Measurements from ENCODE around the gene KAT14.
"Not testable (repeated sequence)": the region's sequence is repeated elsewhere in the genome, so short reads cannot be mapped to it uniquely, and the experiment has no call there.

The KAT14 gene

DNA sequence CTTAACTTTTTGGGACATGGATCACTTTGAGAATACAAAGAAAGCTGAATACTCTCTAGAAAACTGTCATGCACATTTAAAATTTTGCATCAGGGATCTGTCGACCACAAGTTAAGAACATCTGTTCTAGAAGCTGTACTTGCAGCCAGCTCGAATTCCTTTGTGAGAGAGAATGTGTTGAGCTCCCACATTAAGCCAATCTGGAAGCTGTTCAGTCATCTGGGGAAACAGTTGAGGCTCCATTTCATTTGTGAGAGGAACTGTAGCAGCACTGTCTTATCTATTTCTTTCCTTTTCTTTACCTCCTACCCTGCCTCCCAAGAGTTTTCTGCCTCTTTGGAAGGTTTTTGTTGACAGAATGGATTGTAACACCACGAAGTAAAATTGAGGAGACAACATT lies 50.8 kb downstream of the KAT14 start:
- Histone ChIP-seq H3K4me1 (ENCODE audit: insufficient read depth, low read length) (no peaks in the 10 kb centered on the region), H3K27ac (ENCODE audit: low read depth, low read length) (no peak overlapping the region), H3K9me3 (ENCODE audit: insufficient read depth, low read depth, low read length) (no peaks in the 10 kb centered on the region), H3K9ac (ENCODE audit: low read depth, low read length) (no peak overlapping the region), H3K27me3 (ENCODE audit: insufficient read depth, low read length) (no peaks in the 10 kb centered on the region), H3K36me3 (ENCODE audit: insufficient read depth, low read length) (peaks cover 55% of the 10 kb centered on the region), H3K4me3 (ENCODE audit: low read length) (no peak overlapping the region)
- 85% methylated on average over 3 of the region's 3 CpGs for WGBS

DNA sequence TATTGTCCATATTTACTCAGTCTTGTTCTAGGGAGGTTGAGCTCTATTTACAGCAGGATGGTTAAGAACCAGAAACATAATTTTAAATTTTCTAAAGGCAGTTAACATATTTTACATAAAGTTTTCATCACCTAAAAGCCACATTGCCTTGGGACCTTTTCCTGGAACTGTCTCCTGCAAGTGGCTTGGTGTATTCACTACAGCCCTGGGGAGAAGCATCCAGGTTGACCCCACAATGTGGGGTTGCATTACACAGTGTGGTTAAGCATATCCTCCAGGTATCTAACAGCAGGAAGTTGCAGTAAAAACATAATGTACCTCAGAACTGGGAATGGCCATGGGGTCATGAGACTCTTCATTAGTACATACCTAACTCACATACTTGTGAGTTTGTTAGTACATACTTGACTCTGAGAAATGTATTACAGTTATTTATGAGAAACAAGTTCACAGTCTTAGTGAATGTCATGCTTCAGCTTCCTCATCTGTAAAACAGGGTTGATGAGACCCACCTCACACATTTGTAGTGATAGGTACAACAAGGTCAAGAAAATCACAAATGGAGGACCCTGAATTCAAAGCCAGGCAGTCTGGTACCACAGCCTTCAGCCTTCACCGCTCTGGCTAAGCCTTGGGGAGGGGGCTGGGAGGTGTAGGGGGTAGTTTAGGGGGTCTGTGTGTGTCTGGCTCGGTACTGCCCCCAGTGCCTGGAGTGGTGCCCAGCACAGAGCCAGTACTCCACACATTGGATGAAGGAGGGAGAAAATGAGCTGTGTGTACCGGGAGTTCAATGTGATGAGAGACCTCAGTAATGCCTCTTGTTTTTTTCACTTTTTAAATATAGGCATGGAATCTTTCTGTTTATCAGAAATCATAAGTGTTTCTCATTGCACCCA lies 52.9 kb downstream of the KAT14 start:
- Histone ChIP-seq H3K4me1 (ENCODE audit: insufficient read depth, low read length) (no peaks in the 10 kb centered on the region), H3K9me3 (ENCODE audit: insufficient read depth, low read depth, low read length) (no peaks in the 10 kb centered on the region), H3K36me3 (ENCODE audit: insufficient read depth, low read length) (peaks cover 34% of the 10 kb centered on the region), H3K9ac (ENCODE audit: low read depth, low read length) (no peak overlapping the region), H3K4me3 (ENCODE audit: low read length) (no peak overlapping the region), H3K27me3 (ENCODE audit: insufficient read depth, low read length) (no peaks in the 10 kb centered on the region), H3K27ac (ENCODE audit: low read depth, low read length) (no peak overlapping the region)
- 76% methylated on average over 3 of the region's 3 CpGs for WGBS

DNA sequence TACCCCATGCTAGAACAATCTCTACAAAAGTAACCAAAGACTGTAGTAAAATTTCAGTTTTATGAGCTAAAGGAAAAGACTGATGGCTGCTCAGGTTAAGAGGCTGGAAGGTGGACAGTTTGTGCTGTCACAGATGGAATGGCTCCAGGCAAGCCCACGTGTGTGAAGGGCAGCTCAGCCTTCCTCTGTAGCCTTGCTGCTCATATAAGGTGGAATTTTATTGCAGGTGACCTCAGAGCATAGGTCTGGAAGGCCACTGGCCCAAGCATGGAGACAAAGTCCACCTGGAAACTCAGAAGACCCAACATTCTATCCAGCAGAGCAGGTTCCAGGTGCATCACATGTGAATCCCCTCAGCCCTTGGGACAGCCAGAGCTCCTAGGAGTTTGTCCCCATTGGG lies 53.6 kb downstream of the KAT14 start:
- Histone ChIP-seq H3K9me3 (ENCODE audit: insufficient read depth, low read depth, low read length) (no peaks in the 10 kb centered on the region), H3K36me3 (ENCODE audit: insufficient read depth, low read length) (peaks cover 27% of the 10 kb centered on the region)

GRCh38 chr20:18194461-18194860 lies 56.8 kb downstream of the KAT14 start:
- not testable (repeated sequence) for H3K36me3 ChIP-seq (ENCODE audit: insufficient read depth, low read length); H3K9ac ChIP-seq (ENCODE audit: low read depth, low read length); H3K27ac ChIP-seq (ENCODE audit: low read depth, low read length); H3K4me3 ChIP-seq (ENCODE audit: low read length); H3K9me3 ChIP-seq (ENCODE audit: insufficient read depth, low read depth, low read length); H3K27me3 ChIP-seq (ENCODE audit: insufficient read depth, low read length); H3K4me1 ChIP-seq (ENCODE audit: insufficient read depth, low read length)
- 93% methylated on average over 35 of the region's 35 CpGs for WGBS

More for the DNA sequence above, 53.6 kb downstream of the KAT14 start:
- no peaks in the 10 kb centered on the region for H3K4me1 ChIP-seq (ENCODE audit: insufficient read depth, low read length)
- 90% methylated on average over 1 of the region's 1 CpG for WGBS
- H3K9ac ChIP-seq (ENCODE audit: low read depth, low read length): no peak overlapping the region
- no peak overlapping the region for H3K4me3 ChIP-seq (ENCODE audit: low read length)
- no peaks in the 10 kb centered on the region for H3K27me3 ChIP-seq (ENCODE audit: insufficient read depth, low read length)
- H3K27ac ChIP-seq (ENCODE audit: low read depth, low read length): no peak overlapping the region

GRCh38 chr20:18195931-18196330 lies 58.3 kb downstream of the KAT14 start:
- no peak overlapping the region for H3K9ac ChIP-seq (ENCODE audit: low read depth, low read length)
- no peaks in the 10 kb centered on the region for H3K9me3 ChIP-seq (ENCODE audit: insufficient read depth, low read depth, low read length)
- H3K4me3 ChIP-seq (ENCODE audit: low read length): no peak overlapping the region
- no peak overlapping the region for H3K27ac ChIP-seq (ENCODE audit: low read depth, low read length)
- no peaks in the 10 kb centered on the region for H3K27me3 ChIP-seq (ENCODE audit: insufficient read depth, low read length)
- no peaks in the 10 kb centered on the region for H3K36me3 ChIP-seq (ENCODE audit: insufficient read depth, low read length)
- no peaks in the 10 kb centered on the region for H3K4me1 ChIP-seq (ENCODE audit: insufficient read depth, low read length)
- WGBS: 92% methylated on average over 3 of the region's 3 CpGs

- Histone ChIP-seq H3K27ac (ENCODE audit: low read depth, low read length) (no peak overlapping the region), H3K9ac (ENCODE audit: low read depth, low read length) (no peak overlapping the region), H3K36me3 (ENCODE audit: insufficient read depth, low read length) (no peaks in the 10 kb centered on the region), H3K4me1 (ENCODE audit: insufficient read depth, low read length) (no peaks in the 10 kb centered on the region), H3K9me3 (ENCODE audit: insufficient read depth, low read depth, low read length) (peaks cover 3% of the 10 kb centered on the region; the same call in 1 of the 2 replicates), H3K4me3 (ENCODE audit: low read length) (no peak overlapping the region), H3K27me3 (ENCODE audit: insufficient read depth, low read length) (no peaks in the 10 kb centered on the region)
- 92% methylated on average over 12 of the region's 12 CpGs for WGBS
These were observed 59.9 kb downstream of the KAT14 start for GRCh38 chr20:18197382-18198070.

DNA sequence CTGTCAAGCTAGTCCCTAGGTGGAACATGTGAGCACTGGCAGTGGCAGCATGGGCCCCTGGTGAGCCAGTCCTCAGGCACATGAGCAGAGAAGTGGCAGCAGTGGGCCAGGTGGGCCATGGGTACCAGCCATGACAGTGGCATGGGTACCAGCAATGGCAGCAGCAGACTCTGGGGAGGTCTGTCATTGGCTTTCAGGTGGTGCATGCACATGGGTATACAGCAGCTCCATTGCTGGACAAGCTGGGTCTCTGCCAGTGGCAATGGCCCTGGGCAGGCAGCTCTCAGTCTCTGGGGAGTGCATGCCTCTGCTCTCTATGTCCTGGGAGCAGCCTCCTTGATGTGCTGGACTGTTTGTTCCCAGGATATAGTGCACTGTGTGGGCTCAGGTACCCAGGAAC lies 65.3 kb downstream of the KAT14 start:
- no peaks in the 10 kb centered on the region for H3K4me1 ChIP-seq (ENCODE audit: insufficient read depth, low read length)
- no peaks in the 10 kb centered on the region for H3K27me3 ChIP-seq (ENCODE audit: insufficient read depth, low read length)
- peaks cover 3% of the 10 kb centered on the region; the same call in 1 of the 2 replicates for H3K9me3 ChIP-seq (ENCODE audit: insufficient read depth, low read depth, low read length)
- no peak overlapping the region for H3K9ac ChIP-seq (ENCODE audit: low read depth, low read length)
- no peak overlapping the region for H3K27ac ChIP-seq (ENCODE audit: low read depth, low read length)
- H3K4me3 ChIP-seq (ENCODE audit: low read length): no peak overlapping the region
- no peaks in the 10 kb centered on the region for H3K36me3 ChIP-seq (ENCODE audit: insufficient read depth, low read length)

DNA sequence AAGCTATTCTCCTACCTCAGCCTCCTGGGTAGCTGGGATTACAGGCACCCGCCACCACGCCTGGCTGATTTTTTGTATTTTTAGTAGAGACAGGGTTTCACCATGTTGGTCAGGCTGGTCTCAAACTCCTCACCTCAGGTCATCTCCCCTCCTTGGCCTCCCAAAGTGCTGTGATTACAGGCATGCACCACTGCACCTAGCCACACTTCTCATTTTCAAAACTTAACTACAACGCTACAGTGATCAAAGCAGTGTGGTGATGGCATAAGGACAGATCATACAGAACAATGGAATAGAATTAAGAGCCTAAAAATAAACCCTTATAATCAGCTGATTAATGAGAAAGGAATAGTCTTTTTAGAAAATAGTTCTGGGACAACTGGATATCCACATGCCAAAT lies 66.0 kb downstream of the KAT14 start:
- H3K36me3 ChIP-seq (ENCODE audit: insufficient read depth, low read length); H3K9ac ChIP-seq (ENCODE audit: low read depth, low read length); H3K27ac ChIP-seq (ENCODE audit: low read depth, low read length); H3K4me1 ChIP-seq (ENCODE audit: insufficient read depth, low read length); H3K9me3 ChIP-seq (ENCODE audit: insufficient read depth, low read depth, low read length); H3K27me3 ChIP-seq (ENCODE audit: insufficient read depth, low read length); H3K4me3 ChIP-seq (ENCODE audit: low read length): not testable (repeated sequence)
- WGBS: 90% methylated on average over 2 of the region's 3 CpGs

- H3K4me3 ChIP-seq (ENCODE audit: low read length): no peak overlapping the region
- no peaks in the 10 kb centered on the region for H3K36me3 ChIP-seq (ENCODE audit: insufficient read depth, low read length)
- H3K9ac ChIP-seq (ENCODE audit: low read depth, low read length): no peak overlapping the region
- no peaks in the 10 kb centered on the region for H3K4me1 ChIP-seq (ENCODE audit: insufficient read depth, low read length)
- no peaks in the 10 kb centered on the region for H3K9me3 ChIP-seq (ENCODE audit: insufficient read depth, low read depth, low read length)
- H3K27me3 ChIP-seq (ENCODE audit: insufficient read depth, low read length): no peaks in the 10 kb centered on the region
- 95% methylated on average over 2 of the region's 2 CpGs for WGBS
- no peak overlapping the region for H3K27ac ChIP-seq (ENCODE audit: low read depth, low read length)
These were observed 75.3 kb downstream of the KAT14 start for GRCh38 chr20:18213002-18213401.

GRCh38 chr20:18215566-18215965 lies 77.9 kb downstream of the KAT14 start:
- H3K4me3 ChIP-seq (ENCODE audit: low read length): no peak overlapping the region
- H3K4me1 ChIP-seq (ENCODE audit: insufficient read depth, low read length): no peaks in the 10 kb centered on the region
- H3K27me3 ChIP-seq (ENCODE audit: insufficient read depth, low read length): no peaks in the 10 kb centered on the region

DNA sequence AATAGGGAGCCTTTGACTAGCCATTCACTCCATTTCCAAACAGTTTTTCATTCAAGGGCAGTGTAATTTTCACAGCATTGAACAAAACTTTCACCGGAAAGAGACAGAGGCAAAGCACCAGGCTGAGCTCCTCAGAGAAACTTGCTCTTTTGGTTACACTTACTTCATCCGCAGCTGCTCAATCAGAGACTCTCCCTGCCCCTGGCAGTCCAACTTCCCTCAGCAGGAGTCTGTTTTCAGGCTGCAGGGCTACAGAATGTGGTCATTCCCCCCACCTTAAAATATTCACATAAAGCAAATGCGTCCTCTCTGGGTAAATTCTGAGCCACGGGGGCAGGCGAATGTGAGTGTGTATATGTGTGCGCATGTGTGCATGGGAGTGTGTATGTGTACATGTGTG lies 80.6 kb downstream of the KAT14 start:
- H3K4me1 ChIP-seq (ENCODE audit: insufficient read depth, low read length): no peaks in the 10 kb centered on the region
- H3K9me3 ChIP-seq (ENCODE audit: insufficient read depth, low read depth, low read length): no peaks in the 10 kb centered on the region
- H3K36me3 ChIP-seq (ENCODE audit: insufficient read depth, low read length): no peaks in the 10 kb centered on the region
- H3K4me3 ChIP-seq (ENCODE audit: low read length): no peak overlapping the region
- H3K27me3 ChIP-seq (ENCODE audit: insufficient read depth, low read length): no peaks in the 10 kb centered on the region
- 87% methylated on average over 6 of the region's 6 CpGs for WGBS
- no peak overlapping the region for H3K27ac ChIP-seq (ENCODE audit: low read depth, low read length)
- H3K9ac ChIP-seq (ENCODE audit: low read depth, low read length): no peak overlapping the region

More at GRCh38 chr20:18215566-18215965, 77.9 kb downstream of the KAT14 start:
- H3K36me3 ChIP-seq (ENCODE audit: insufficient read depth, low read length): no peaks in the 10 kb centered on the region
- no peak overlapping the region for H3K9ac ChIP-seq (ENCODE audit: low read depth, low read length)
- H3K27ac ChIP-seq (ENCODE audit: low read depth, low read length): no peak overlapping the region
- no peaks in the 10 kb centered on the region for H3K9me3 ChIP-seq (ENCODE audit: insufficient read depth, low read depth, low read length)
- 98% methylated on average over 5 of the region's 5 CpGs for WGBS

Data from HUES64 (cell line).